HG03469 (cell line): ENCODE data around the gene MARS1.
"Not testable (repeated sequence)": the region's sequence is repeated elsewhere in the genome, so short reads cannot be mapped to it uniquely, and the experiment has no call there.

Experiments
- ATAC-seq: cut with Tn5 transposase; IDR thresholded peaks from one replicate; pipeline ENCODE4 v1.9.1; 2021; ENCODE audit warnings: mild to moderate bottlenecking, moderate library complexity, moderate number of reproducible peaks; ENCODE audit not compliant: unreplicated experiment

The MARS1 gene

GRCh38 chr12:57547288-57548012 is 59.6 kb downstream of the MARS1 start:
- ATAC-seq = no peak

- ATAC-seq = no peak
These were observed 60.1 kb downstream of the MARS1 start for GRCh38 chr12:57548013-57548315.

GRCh38 chr12:57548488-57548887 is 60.6 kb downstream of the MARS1 start:
- no peak for ATAC-seq

- no peak for ATAC-seq
These were observed 61.5 kb downstream of the MARS1 start for GRCh38 chr12:57549203-57549908.

- ATAC-seq = no peak
These were observed 62.2 kb downstream of the MARS1 start, which contains the start of gene KIF5A for GRCh38 chr12:57549909-57550640. Gene KIF5A (plus strand): TSS chr12:57550044. CDS start chr12:57550272, 228 bp downstream.

GRCh38 chr12:57550641-57551549 is 63.0 kb downstream of the MARS1 start:
- ATAC-seq = no peak

GRCh38 chr12:57551637-57552305 is 63.9 kb downstream of the MARS1 start:
- no peak for ATAC-seq

- ATAC-seq = no peak
These were observed 64.4 kb downstream of the MARS1 start for GRCh38 chr12:57552306-57552651.

- ATAC-seq = no peak
These were observed 65.0 kb downstream of the MARS1 start for GRCh38 chr12:57552835-57553313.

GRCh38 chr12:57553343-57554202 is 65.7 kb downstream of the MARS1 start:
- no peak for ATAC-seq

- ATAC-seq = no peak
These were observed 66.6 kb downstream of the MARS1 start for GRCh38 chr12:57554453-57554852.

GRCh38 chr12:57554897-57555296 is 67.0 kb downstream of the MARS1 start:
- no peak for ATAC-seq

- ATAC-seq = no peak
These were observed 71.0 kb downstream of the MARS1 start for GRCh38 chr12:57558864-57559263.

GRCh38 chr12:57560516-57560915 is 72.6 kb downstream of the MARS1 start:
- no peak for ATAC-seq

- not testable (repeated sequence) for ATAC-seq
These were observed 73.2 kb downstream of the MARS1 start for GRCh38 chr12:57561117-57561516.

- no peak for ATAC-seq
These were observed 75.5 kb downstream of the MARS1 start for GRCh38 chr12:57563358-57563757.

- ATAC-seq = no peak
These were observed 76.4 kb downstream of the MARS1 start for GRCh38 chr12:57564178-57564740.
